Small intestine (tissue), 7 donors: ENCODE results near the gene SMOC2. TPM values are rescaled to one million over a fixed set of nuclear protein-coding genes. Genes with fewer than 3 reads are reported as not detected.

Experiments used
- DNase-seq, 2 donors: peaks; one replicate each; pipeline versions ENCODE4 v3.0.0 to v3.0.0-alpha.2; 2013
- FAIRE-seq: peaks from 2 replicates; lab custom pipeline; 2012; peaks lifted over from hg19 to GRCh38; lab: Jason Lieb, UNC
- H3K27ac ChIP-seq, 3 donors: one replicate each; pipeline ENCODE4 v1.5.1; 2013; ENCODE audit warnings: low read length in 2 of 3, mild to moderate bottlenecking in 2 of 3, control low read depth in 1 of 3, inconsistent platforms in 1 of 3, low read depth in 1 of 3, moderate library complexity in 1 of 3
- H3K27me3 ChIP-seq, 3 donors: one replicate each; pipeline ENCODE4 v1.6.1; 2013; ENCODE audit warnings: low read length in 3 of 3, inconsistent platforms in 1 of 3; ENCODE audit not compliant: control insufficient read depth in 3 of 3, insufficient read depth in 3 of 3
- H3K36me3 ChIP-seq, 3 donors: one replicate each; pipeline ENCODE4 v1.6.1; 2013; ENCODE audit warnings: low read length in 3 of 3, inconsistent platforms in 1 of 3, low read depth in 1 of 3, mild to moderate bottlenecking in 1 of 3, moderate library complexity in 1 of 3; ENCODE audit not compliant: control insufficient read depth in 3 of 3, insufficient read depth in 2 of 3
- H3K4me1 ChIP-seq, 3 donors: one replicate each; pipeline ENCODE4 v1.6.1; 2013; ENCODE audit warnings: low read length in 2 of 3, inconsistent platforms in 1 of 3, low read depth in 1 of 3, mild to moderate bottlenecking in 1 of 3, moderate library complexity in 1 of 3; ENCODE audit not compliant: control insufficient read depth in 3 of 3, insufficient read depth in 2 of 3
- H3K4me3 ChIP-seq, 3 donors: one replicate each; pipeline ENCODE4 v1.5.1; 2013; ENCODE audit warnings: low read length in 3 of 3, control low read depth in 1 of 3, inconsistent platforms in 1 of 3, low read depth in 1 of 3, mild to moderate bottlenecking in 1 of 3, moderate library complexity in 1 of 3
- H3K9me3 ChIP-seq, 2 donors: one replicate each; pipeline ENCODE4 v1.6.1; 2013; ENCODE audit warnings: low read depth in 1 of 2, low read length in 1 of 2; ENCODE audit not compliant: control insufficient read depth in 2 of 2, insufficient read depth in 1 of 2
- WGBS, 3 donors: extraction: QIAGEN DNeasy Blood & Tissue Kit; methylation state at CpG; one replicate each; pipeline ENCODE4 v1.1.7; 2013; 5-methylcytosine and 5-hydroxymethylcytosine counted together
- polyA plus RNA-seq, 4 donors: library from polyadenylated mRNA; stranded (reverse) in 3 of 4; unstranded in 1 of 4; fragments of 200-250 nt in 3 of 4; fragments of 120-200 nt in 1 of 4; gene quantifications; one replicate each; pipeline versions ENCODE4 v1.2.1 to v1.2.3, GENCODE V29; 2013
- donor health status: healthy with polysubstance abuse.
- donor health status: control.
- donor health status: control.
- donor health status: Bipolar disorder and iron deficiency.
- donor health status: healthy.

The SMOC2 gene
- polyA plus RNA-seq, 4 donors, result 0.89 to 56.7 (median 4.0) TPM

GRCh38 chr6:168714547-168715260, 273.7 kb downstream of the SMOC2 start:
- 88 to 92% (median 90%) methylated on average over 4 of the region's 4 CpGs for WGBS, 3 donors
- H3K36me3 ChIP-seq, result no peaks in the 10 kb centered on the region
- no peak for DNase-seq
- no peak overlapping the region for H3K27ac ChIP-seq
- H3K27me3 ChIP-seq, result no peaks in the 10 kb centered on the region
- no peaks in the 10 kb centered on the region for H3K4me1 ChIP-seq
- H3K4me3 ChIP-seq, result no peak overlapping the region
- peaks cover 0 to under 1% of the 10 kb centered on the region in 2 donors for H3K9me3 ChIP-seq
- FAIRE-seq, result no peak

DNA sequence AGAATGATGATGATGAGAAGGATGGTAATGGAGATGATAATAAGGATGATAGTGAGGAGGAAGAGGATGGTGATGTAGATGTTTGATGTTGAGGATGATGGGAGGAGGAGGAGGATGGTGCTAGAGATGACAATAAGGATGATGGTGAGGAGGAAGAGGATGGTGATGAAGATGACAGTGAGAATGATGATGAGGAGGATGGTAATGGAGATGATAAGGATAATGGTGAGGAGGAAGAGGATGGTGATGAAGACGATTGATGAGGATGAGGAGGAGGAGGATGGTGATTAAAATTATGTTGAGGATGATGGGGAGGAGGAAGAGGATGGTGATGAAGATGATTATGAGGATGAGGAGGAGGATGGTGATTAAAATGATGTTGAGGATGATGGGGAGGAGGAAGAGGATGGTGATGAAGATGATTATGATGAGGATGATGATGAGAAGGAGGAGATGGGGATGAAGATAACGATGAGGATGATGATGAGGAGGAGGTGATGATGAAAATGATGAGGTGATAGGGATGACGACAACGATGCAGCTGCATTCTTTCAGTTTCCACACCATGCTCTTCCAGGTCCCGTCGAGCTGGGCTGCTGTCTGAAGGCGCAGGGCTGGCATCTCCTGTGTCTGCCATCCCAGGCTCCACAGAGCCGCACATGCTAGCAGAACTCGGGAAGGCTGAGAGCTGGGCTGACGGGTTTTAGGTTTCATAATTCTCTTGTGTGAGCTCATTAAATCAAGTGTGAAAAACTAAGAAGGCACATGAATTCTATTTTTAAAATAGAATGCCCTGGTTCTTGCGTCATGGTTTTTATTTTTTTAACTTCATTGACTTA, 274.9 kb downstream of the SMOC2 start:
- H3K4me3 ChIP-seq, result no peak overlapping the region
- no peak for FAIRE-seq
- WGBS, 3 donors, result 79 to 90% (median 81%) methylated on average over 11 of the region's 11 CpGs
- no peak for DNase-seq
- no peaks in the 10 kb centered on the region for H3K36me3 ChIP-seq
- H3K4me1 ChIP-seq, result no peaks in the 10 kb centered on the region
- no peak overlapping the region for H3K27ac ChIP-seq
- no peaks in the 10 kb centered on the region for H3K27me3 ChIP-seq
- H3K9me3 ChIP-seq, result peaks cover 0 to 2% of the 10 kb centered on the region in 2 donors

DNA sequence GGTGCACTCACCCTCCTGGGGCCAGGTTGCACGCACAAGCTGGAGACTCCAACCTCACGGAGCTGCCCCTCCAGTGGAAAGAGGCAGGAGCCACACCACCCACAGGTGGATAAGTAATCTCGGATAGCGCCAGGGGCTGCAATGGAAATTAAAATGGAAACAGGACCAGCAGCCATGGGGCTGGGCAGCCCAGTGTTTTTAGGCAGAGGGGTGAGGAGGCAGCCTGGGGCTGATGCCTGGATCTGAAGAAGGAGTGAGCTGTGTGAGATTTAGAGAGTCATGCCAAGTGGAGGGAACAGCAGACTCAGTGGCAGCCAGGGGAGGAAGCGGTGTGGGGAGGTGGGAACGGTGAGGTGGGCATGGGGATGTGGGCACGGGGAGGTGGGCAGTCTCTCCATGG, 275.6 kb downstream of the SMOC2 start:
- Histone ChIP-seq H3K9me3 (peaks cover 0 to 2% of the 10 kb centered on the region in 2 donors), H3K4me3 (no peak overlapping the region), H3K27me3 (no peaks in the 10 kb centered on the region), H3K4me1 (no peaks in the 10 kb centered on the region), H3K27ac (no peak overlapping the region), H3K36me3 (no peaks in the 10 kb centered on the region)
- no peak for DNase-seq
- WGBS, 3 donors, result 86 to 93% (median 89%) methylated on average over 7 of the region's 7 CpGs
- no peak for FAIRE-seq

DNA sequence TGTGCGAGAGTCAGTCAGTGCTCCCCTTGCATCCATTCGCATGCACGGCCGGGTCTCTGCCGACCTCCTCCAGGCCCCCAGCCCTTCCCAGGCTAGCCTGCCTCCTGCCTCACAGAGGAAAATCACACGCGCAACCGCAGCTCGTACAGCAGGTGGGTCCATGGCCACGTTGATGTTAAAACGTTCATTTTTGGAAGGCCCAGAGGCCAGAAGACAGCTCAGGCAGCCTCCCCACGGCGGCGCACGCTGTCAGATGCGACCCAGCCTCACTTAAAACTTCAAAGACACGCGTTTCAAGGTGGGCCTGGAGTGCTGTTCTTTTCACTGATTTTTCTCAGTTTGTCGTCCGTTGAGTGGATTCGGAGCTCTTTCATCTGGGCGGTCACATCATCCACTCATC, 276.5 kb downstream of the SMOC2 start:
- H3K27ac ChIP-seq, result no peak overlapping the region
- WGBS, 3 donors, result 87 to 93% (median 89%) methylated on average over 20 to 22 of the region's 22 CpGs
- H3K27me3 ChIP-seq, result no peaks in the 10 kb centered on the region
- FAIRE-seq (no peak), DNase-seq (no peak)
- no peak overlapping the region for H3K4me3 ChIP-seq
- no peaks in the 10 kb centered on the region for H3K4me1 ChIP-seq
- no peaks in the 10 kb centered on the region for H3K36me3 ChIP-seq
- H3K9me3 ChIP-seq, result peaks cover 0 to 2% of the 10 kb centered on the region in 2 donors

Other genes with a start within 250 kb of the SMOC2 start
- gene DACT2, start 121.4 kb upstream of the SMOC2 start, polyA plus RNA-seq, result 1 to 10 TPM in 1 of 4 donors, under 1 TPM in 2, not detected in 1; 0.48 to 7.7 (median 0.54) TPM